ENCODE measurements around the gene DNHD1.

DNHD1 gene

GRCh38 chr11:6483015-6483414 is 14.1 kb upstream of the DNHD1 start:
- Histone ChIP-seq H3K9me2 (replicated peaks; ENCODE audit: control insufficient read depth, low read length) (no peaks in the 10 kb centered on the region), H3K27me3 (ENCODE audit: control insufficient read depth, low read length) (no peaks in the 10 kb centered on the region), H3K27ac (ENCODE audit: low read depth, low read length) (no peak overlapping the region), H3K4me3 (ENCODE audit: low read length) (0 out of 2 replicates have a peak overlapping the region, but pooled peaks have one; percentile 90), H3K9me3 (ENCODE audit: control insufficient read depth, insufficient read depth, low read length) (no peaks in the 10 kb centered on the region), H3K4me2 (ENCODE audit: low read length) (peak overlapping the region; percentile 98), H3K79me2 (ENCODE audit: control insufficient read depth, low read length) (peaks cover 59% of the 10 kb centered on the region), H3K4me1 (ENCODE audit: control insufficient read depth, low read length) (peaks cover 21% of the 10 kb centered on the region), H3K36me3 (ENCODE audit: control insufficient read depth, low read length) (peaks cover 90% of the 10 kb centered on the region), H4K20me1 (ENCODE audit: control insufficient read depth, insufficient read depth, low read depth, low read length) (peaks cover 17% of the 10 kb centered on the region), H3F3A (ENCODE audit: control insufficient read depth, insufficient read depth) (no peaks in the 10 kb centered on the region)
- TF ChIP-seq CTCF (IDR thresholded peaks at IDR 0.05; ENCODE audit: low read depth, low read length, poor library complexity, severe bottlenecking) = no peak
- TF ChIP-seq EZH2phosphoT487 (IDR thresholded peaks at IDR 0.05; ENCODE audit: borderline replicate concordance, low read length) = no peak

- no peaks in the 10 kb centered on the region for H3K9me3 ChIP-seq (ENCODE audit: control insufficient read depth, insufficient read depth, low read length)
- no peak overlapping the region for H3K4me3 ChIP-seq (ENCODE audit: low read length)
- peaks cover 40% of the 10 kb centered on the region for H3K79me2 ChIP-seq (ENCODE audit: control insufficient read depth, low read length)
- H3K36me3 ChIP-seq (ENCODE audit: control insufficient read depth, low read length) = peaks cover 87% of the 10 kb centered on the region
- H3F3A ChIP-seq (ENCODE audit: control insufficient read depth, insufficient read depth) = no peaks in the 10 kb centered on the region
- H3K9me2 ChIP-seq (replicated peaks; ENCODE audit: control insufficient read depth, low read length) = no peaks in the 10 kb centered on the region
- no peak overlapping the region for H3K27ac ChIP-seq (ENCODE audit: low read depth, low read length)
- no peaks in the 10 kb centered on the region for H3K27me3 ChIP-seq (ENCODE audit: control insufficient read depth, low read length)
- peaks cover 12% of the 10 kb centered on the region; the same call in 1 of the 2 replicates for H4K20me1 ChIP-seq (ENCODE audit: control insufficient read depth, insufficient read depth, low read depth, low read length)
- TF ChIP-seq EZH2phosphoT487 (IDR thresholded peaks at IDR 0.05; ENCODE audit: borderline replicate concordance, low read length) (no peak), CTCF (IDR thresholded peaks at IDR 0.05; ENCODE audit: low read depth, low read length, poor library complexity, severe bottlenecking) (no peak)
- H3K4me1 ChIP-seq (ENCODE audit: control insufficient read depth, low read length) = peaks cover 11% of the 10 kb centered on the region
- no peak overlapping the region for H3K4me2 ChIP-seq (ENCODE audit: low read length)
Measured at GRCh38 chr11:6485661-6486060, 11.4 kb upstream of the DNHD1 start.

GRCh38 chr11:6486256-6486655 is 10.8 kb upstream of the DNHD1 start:
- H4K20me1 ChIP-seq (ENCODE audit: control insufficient read depth, insufficient read depth, low read depth, low read length) = peaks cover 12% of the 10 kb centered on the region; the same call in 1 of the 2 replicates
- no peak overlapping the region for H3K4me3 ChIP-seq (ENCODE audit: low read length)
- H3K36me3 ChIP-seq (ENCODE audit: control insufficient read depth, low read length) = peaks cover 83% of the 10 kb centered on the region
- H3K4me1 ChIP-seq (ENCODE audit: control insufficient read depth, low read length) = peaks cover 10% of the 10 kb centered on the region
- H3K9me3 ChIP-seq (ENCODE audit: control insufficient read depth, insufficient read depth, low read length) = no peaks in the 10 kb centered on the region
- H3K9me2 ChIP-seq (replicated peaks; ENCODE audit: control insufficient read depth, low read length) = no peaks in the 10 kb centered on the region
- H3K4me2 ChIP-seq (ENCODE audit: low read length) = no peak overlapping the region
- peaks cover 35% of the 10 kb centered on the region for H3K79me2 ChIP-seq (ENCODE audit: control insufficient read depth, low read length)
- no peak overlapping the region for H3K27ac ChIP-seq (ENCODE audit: low read depth, low read length)
- no peaks in the 10 kb centered on the region for H3K27me3 ChIP-seq (ENCODE audit: control insufficient read depth, low read length)
- H3F3A ChIP-seq (ENCODE audit: control insufficient read depth, insufficient read depth) = no peaks in the 10 kb centered on the region
- TF ChIP-seq EZH2phosphoT487 (IDR thresholded peaks at IDR 0.05; ENCODE audit: borderline replicate concordance, low read length) (no peak), CTCF (IDR thresholded peaks at IDR 0.05; ENCODE audit: low read depth, low read length, poor library complexity, severe bottlenecking) (no peak)

Data from DOHH2 (cell line).